Right lobe of liver (tissue), 4 donors: Measurements from ENCODE around the gene TSTD2.

Experiments
- CTCF ChIP-seq, 4 donors: fragments of 200-600 bp in 3 of 4; fragments of 450-650 bp in 1 of 4; IDR thresholded peaks; one replicate each; pipeline versions ENCODE4 v1.5.1 to v1.8.0; 2016 to 2022; ENCODE audit warnings: antibody characterized with exemption in 4 of 4, mild to moderate bottlenecking in 2 of 4
- POLR2A ChIP-seq: fragments of 450-650 bp; IDR thresholded peaks from one replicate; pipeline ENCODE4 v1.6.1; 2017; ENCODE audit warnings: antibody characterized with exemption, mild to moderate bottlenecking
- donor health status: DM: no; HTN: no; CAD: no.
- donor health status: DM: no; HTN: no; CAD: no.
- donor health status: DM: no; HTN: yes; CAD: no.

GRCh38 chr9:97623946-97624345 is 9.2 kb downstream of the TSTD2 start:
- no peak for TF ChIP-seq CTCF (IDR thresholded peaks at IDR 0.05)
- no peak for TF ChIP-seq POLR2A
